ENCODE measurements around the gene KRTAP3-3.
"Not testable (repeated sequence)": the region's sequence is repeated elsewhere in the genome, so short reads cannot be mapped to it uniquely, and the experiment has no call there.

DNA sequence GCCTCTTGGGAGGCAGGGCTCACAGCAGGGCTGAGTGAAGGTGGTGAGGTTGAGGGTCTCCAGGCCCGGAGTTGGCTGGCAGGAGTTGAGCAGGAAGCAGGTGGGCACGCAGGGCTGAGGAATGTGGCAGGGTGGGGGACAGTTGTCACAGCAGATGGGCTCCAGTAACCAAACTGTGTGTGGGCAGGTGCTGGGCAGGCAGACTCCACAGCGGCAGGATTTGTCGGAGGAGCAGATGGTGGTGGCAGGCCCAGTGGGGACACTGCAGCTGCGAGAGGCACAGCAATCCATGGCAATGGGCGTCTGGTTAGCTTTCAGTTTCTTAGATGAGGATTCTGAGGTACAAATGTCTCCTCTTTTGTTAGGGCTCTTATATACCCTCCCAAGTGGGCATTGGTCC, 5.6 kb upstream of the KRTAP3-3 start, which contains the start of gene KRTAP3-2:
- TF ChIP-seq, protein P1, sequence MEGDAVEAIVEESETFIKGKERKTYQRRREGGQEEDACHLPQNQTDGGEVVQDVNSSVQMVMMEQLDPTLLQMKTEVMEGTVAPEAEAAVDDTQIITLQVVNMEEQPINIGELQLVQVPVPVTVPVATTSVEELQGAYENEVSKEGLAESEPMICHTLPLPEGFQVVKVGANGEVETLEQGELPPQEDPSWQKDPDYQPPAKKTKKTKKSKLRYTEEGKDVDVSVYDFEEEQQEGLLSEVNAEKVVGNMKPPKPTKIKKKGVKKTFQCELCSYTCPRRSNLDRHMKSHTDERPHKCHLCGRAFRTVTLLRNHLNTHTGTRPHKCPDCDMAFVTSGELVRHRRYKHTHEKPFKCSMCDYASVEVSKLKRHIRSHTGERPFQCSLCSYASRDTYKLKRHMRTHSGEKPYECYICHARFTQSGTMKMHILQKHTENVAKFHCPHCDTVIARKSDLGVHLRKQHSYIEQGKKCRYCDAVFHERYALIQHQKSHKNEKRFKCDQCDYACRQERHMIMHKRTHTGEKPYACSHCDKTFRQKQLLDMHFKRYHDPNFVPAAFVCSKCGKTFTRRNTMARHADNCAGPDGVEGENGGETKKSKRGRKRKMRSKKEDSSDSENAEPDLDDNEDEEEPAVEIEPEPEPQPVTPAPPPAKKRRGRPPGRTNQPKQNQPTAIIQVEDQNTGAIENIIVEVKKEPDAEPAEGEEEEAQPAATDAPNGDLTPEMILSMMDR (IDR thresholded peaks at IDR 0.05; ENCODE audit: low read depth, low read length) = not testable (repeated sequence)
- not testable (repeated sequence) for TF ChIP-seq POLR2A (IDR thresholded peaks at IDR 0.05; ENCODE audit: extremely low read depth, insufficient read length); MYC (IDR thresholded peaks at IDR 0.05; ENCODE audit: low read depth, low read length)
- TF ChIP-seq, protein P2, sequence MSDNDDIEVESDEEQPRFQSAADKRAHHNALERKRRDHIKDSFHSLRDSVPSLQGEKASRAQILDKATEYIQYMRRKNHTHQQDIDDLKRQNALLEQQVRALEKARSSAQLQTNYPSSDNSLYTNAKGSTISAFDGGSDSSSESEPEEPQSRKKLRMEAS (IDR thresholded peaks at IDR 0.05; ENCODE audit: low read depth, low read length) = not testable (repeated sequence)

Measured in NB4 (cell line).